IMR-90 (cell line): ENCODE data around the gene PPP1R10. TPM values are rescaled to one million over a fixed set of nuclear protein-coding genes. Genes with fewer than 3 reads are reported as not detected.
A peak's percentile ranks its signal among the peaks of the same experiment; 100 is the strongest.

ENCODE experiments used
- ATAC-seq: fragments of 200-7000 bp; cut with Tn5 transposase; 2 replicates; pipeline ENCODE4 v1.9.1; 2020; ENCODE audit warnings: low read depth, mild to moderate bottlenecking, moderate library complexity
- BruUV-seq: library from RNA; stranded (reverse); fragments of 400-500 nt; replicated peaks from 2 replicates; lab custom pipeline; 2021; lab: Mats Ljungman, UMichigan
- CTCF ChIA-PET: fragments of 300-600 bp; formaldehyde crosslinking; extraction: SDS; loops from one replicate; lab custom pipeline; 2021; ENCODE audit warnings: antibody characterized with exemption; lab: Yijun Ruan, JAX
- POLR2A ChIA-PET: fragments of 300-600 bp; sonication (Branson Sonifier 250); formaldehyde crosslinking; loops from one replicate; lab custom pipeline; 2022; ENCODE audit warnings: antibody characterized with exemption; ENCODE audit not compliant: unreplicated experiment; lab: Charles Lee
- DNase-seq: peaks from one replicate; pipeline ENCODE4 v3.0.0; 2013
- H2AFZ ChIP-seq: replicated peaks from 2 replicates; pipeline ENCODE3; 2013; ENCODE audit warnings: low read length, mild to moderate bottlenecking; ENCODE audit not compliant: poor library complexity
- H2AK5ac ChIP-seq: 2 replicates; pipeline ENCODE4 v1.6.1; 2013; ENCODE audit warnings: low read depth, low read length, inconsistent platforms
- H2AK9ac ChIP-seq: replicated peaks from 2 replicates; pipeline ENCODE3; 2013; ENCODE audit warnings: mild to moderate bottlenecking, low read depth, low read length, moderate library complexity; ENCODE audit not compliant: poor library complexity
- H2BK120ac ChIP-seq: 2 replicates; pipeline ENCODE4 v1.6.1; 2013; ENCODE audit warnings: low read depth, low read length, inconsistent platforms
- H2BK15ac ChIP-seq: 3 replicates; pipeline ENCODE4 v1.6.1; 2013; ENCODE audit warnings: low read depth, low read length, inconsistent platforms
- H2BK20ac ChIP-seq: 2 replicates; pipeline ENCODE4 v1.6.1; 2013; ENCODE audit warnings: low read depth, mild to moderate bottlenecking, inconsistent platforms, low read length, moderate library complexity
- H2BK5ac ChIP-seq: 2 replicates; pipeline ENCODE4 v1.6.1; 2013; ENCODE audit warnings: mild to moderate bottlenecking, low read depth, low read length, inconsistent platforms; ENCODE audit not compliant: poor library complexity, severe bottlenecking
- H3K14ac ChIP-seq: replicated peaks from 2 replicates; pipeline ENCODE4 v1.6.1; 2013; ENCODE audit warnings: low read depth, low read length, inconsistent platforms
- H3K18ac ChIP-seq: 2 replicates; pipeline ENCODE4 v1.6.1; 2013; ENCODE audit warnings: low read depth, low read length, control low read depth
- H3K23ac ChIP-seq: 2 replicates; pipeline ENCODE4 v1.6.1; 2013; ENCODE audit warnings: low read depth, low read length, inconsistent platforms
- H3K27ac ChIP-seq: 2 replicates; pipeline ENCODE4 v1.5.1; 2013; ENCODE audit warnings: mild to moderate bottlenecking, control low read depth, low read length; ENCODE audit not compliant: insufficient read depth
- H3K27me3 ChIP-seq: 2 replicates; pipeline ENCODE4 v1.6.1; 2013; ENCODE audit warnings: low read length; ENCODE audit not compliant: control insufficient read depth, insufficient read depth
- H3K36me3 ChIP-seq: 2 replicates; pipeline ENCODE4 v1.6.1; 2013; ENCODE audit warnings: low read length, mixed read lengths; ENCODE audit not compliant: control insufficient read depth, insufficient read depth
- H3K4ac ChIP-seq: 2 replicates; pipeline ENCODE4 v1.6.1; 2013; ENCODE audit warnings: low read depth, low read length, inconsistent platforms
- H3K4me1 ChIP-seq: 2 replicates; pipeline ENCODE4 v1.6.1; 2013; ENCODE audit warnings: low read length, mixed read lengths; ENCODE audit not compliant: control insufficient read depth, insufficient read depth
- H3K4me2 ChIP-seq: 2 replicates; pipeline ENCODE4 v1.6.1; 2013; ENCODE audit warnings: low read depth, mild to moderate bottlenecking, control low read depth, low read length, moderate library complexity
- H3K4me3 ChIP-seq: 2 replicates; pipeline ENCODE4 v1.5.1; 2013; ENCODE audit warnings: low read depth, mild to moderate bottlenecking, control low read depth, low read length, moderate library complexity; ENCODE audit not compliant: insufficient read depth
- H3K56ac ChIP-seq: 2 replicates; pipeline ENCODE4 v1.6.1; 2013; ENCODE audit warnings: low read length, inconsistent platforms; ENCODE audit not compliant: insufficient read depth; ENCODE audit errors: extremely low read depth
- H3K79me1 ChIP-seq, 2 experiments: 2 replicates each; pipeline ENCODE4 v1.6.1; 2013; ENCODE audit warnings: low read length in 2 of 2, inconsistent platforms in 1 of 2, low read depth in 1 of 2
- H3K9ac ChIP-seq: 2 replicates; pipeline ENCODE4 v1.6.1; 2013; ENCODE audit warnings: low read depth, low read length, control low read depth
- H3K9me1 ChIP-seq: 2 replicates; pipeline ENCODE4 v1.6.1; 2013; ENCODE audit warnings: low read length, inconsistent platforms; ENCODE audit not compliant: insufficient read depth
- H3K9me3 ChIP-seq: 2 replicates; pipeline ENCODE4 v1.6.1; 2013; ENCODE audit warnings: low read length; ENCODE audit not compliant: control insufficient read depth, insufficient read depth
- H4K20me1 ChIP-seq: 2 replicates; pipeline ENCODE4 v1.6.1; 2013; ENCODE audit warnings: low read length, inconsistent platforms; ENCODE audit not compliant: insufficient read depth
- H4K5ac ChIP-seq: 2 replicates; pipeline ENCODE4 v1.6.1; 2013; ENCODE audit warnings: mild to moderate bottlenecking, low read depth, low read length, control low read depth
- H4K8ac ChIP-seq, 2 experiments: 2 replicates each; pipeline ENCODE4 v1.6.1; 2013; ENCODE audit warnings: low read depth in 2 of 2, low read length in 2 of 2, control low read depth in 1 of 2, inconsistent platforms in 1 of 2
- H4K91ac ChIP-seq: 2 replicates; pipeline ENCODE4 v1.6.1; 2013; ENCODE audit warnings: low read depth, low read length, inconsistent platforms; ENCODE audit not compliant: insufficient read depth
- CEBPB ChIP-seq: IDR thresholded peaks from 2 replicates; pipeline ENCODE4 v1.6.1; 2012; ENCODE audit warnings: low read depth, low read length, improper control_type of control experiment
- MAFK ChIP-seq: IDR thresholded peaks from 2 replicates; pipeline ENCODE4 v1.6.1; 2012; ENCODE audit warnings: low read depth, low read length, improper control_type of control experiment
- NFE2L2 ChIP-seq: fragments of 150-350 bp; IDR thresholded peaks from 2 replicates; pipeline ENCODE4 v1.6.1; 2016; ENCODE audit warnings: low read depth, mild to moderate bottlenecking, low read length
- POLR2A ChIP-seq: IDR thresholded peaks from 2 replicates; pipeline ENCODE4 v1.6.1; 2012; ENCODE audit warnings: mild to moderate bottlenecking, low read depth, low read length
- RCOR1 ChIP-seq: IDR thresholded peaks from 2 replicates; pipeline ENCODE4 v1.6.1; 2012; ENCODE audit warnings: mild to moderate bottlenecking, low read length, improper control_type of control experiment; ENCODE audit not compliant: insufficient replicate concordance
- WGBS, 2 experiments: methylation state at CpG; one replicate each; pipeline versions ENCODE4 v1.1.5 to v1.1.7; 2013; ENCODE audit warnings: missing lambda C conversion rate in 2 of 2; ENCODE audit not compliant: insufficient read length in 1 of 2; ENCODE audit errors: extremely low coverage in 2 of 2; 5-methylcytosine and 5-hydroxymethylcytosine counted together
- dilution Hi-C: fragments of 300-500 bp; cut with HindIII; formaldehyde crosslinking; loops from one replicate; pipeline ENCODE4 v1.14.3; 2018; ENCODE audit warnings: low sequenced_read_pairs; ENCODE audit not compliant: unreplicated experiment
- in situ Hi-C: fragments of 300-500 bp; cut with MboI; formaldehyde crosslinking; loops from 3 replicates; pipeline ENCODE4 v1.14.3; 2019; ENCODE audit warnings: low sequenced_read_pairs, inconsistent platforms, mixed read lengths
- intact Hi-C: fragments of 100-400 bp; cut with micrococcal nuclease; formaldehyde crosslinking; loops from 2 replicates; pipeline ENCODE4 v1.10.0; 2022
- polyA plus RNA-seq, 3 experiments: library from polyadenylated mRNA; depleted of rRNA; stranded (reverse); fragments of >200 nt; gene quantifications; 2 replicates each; pipeline ENCODE4 v1.2.3, GENCODE V29; 2012; ENCODE audit warnings: low replicate concordance in 1 of 3
- total RNA-seq: library from RNA; depleted of rRNA; stranded (reverse); fragments of >200 nt; gene quantifications from 2 replicates; pipeline ENCODE4 v1.2.3, GENCODE V29; 2012
- TF ChIP-seq, protein P1 (sequence below): conservative IDR thresholded peaks from 2 replicates; pipeline ENCODE4 v1.5.1; 2012; ENCODE audit warnings: mild to moderate bottlenecking, low read depth, low read length, improper control_type of control experiment

The PPP1R10 gene
- total and polyA plus RNA-seq, 2 of the 4 experiments (the other 2 are of a cell fraction) = 18.8 to 21.2 TPM

DNA sequence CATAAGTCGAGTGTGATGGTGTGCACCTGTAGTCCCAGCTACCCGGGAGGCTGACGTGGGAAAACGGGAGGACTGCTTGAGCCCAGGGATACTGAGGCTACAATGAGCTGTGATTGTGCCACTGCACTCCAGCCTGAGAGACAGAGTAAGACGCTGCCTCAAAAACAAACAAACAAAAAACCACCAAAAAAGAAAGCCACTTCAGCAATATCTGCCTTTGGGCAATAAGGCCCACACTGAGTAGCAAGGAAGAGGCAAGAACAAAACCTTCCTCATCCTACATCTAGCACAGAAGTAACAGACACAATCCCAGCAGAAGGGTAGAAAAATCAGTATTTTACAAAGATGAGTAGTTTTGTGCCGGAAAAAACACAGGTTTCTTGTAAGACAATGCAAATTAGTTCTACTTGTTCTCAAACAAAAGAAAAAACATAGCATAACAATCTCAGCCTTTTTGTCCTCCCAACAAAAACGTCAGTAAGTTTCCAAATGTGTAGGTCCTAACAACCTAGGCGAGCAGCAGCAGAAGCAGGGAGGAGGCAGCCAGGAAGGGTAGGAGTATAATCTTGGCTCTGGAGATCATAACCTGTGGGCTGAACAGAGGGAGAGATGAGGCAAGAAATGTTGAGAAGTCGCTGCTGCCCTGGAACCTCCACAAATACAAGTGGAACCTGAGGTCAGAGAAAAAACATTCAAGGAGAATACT lies 5.7 kb downstream of the PPP1R10 start (continued):
- TF ChIP-seq CEBPB = no peak

DNA sequence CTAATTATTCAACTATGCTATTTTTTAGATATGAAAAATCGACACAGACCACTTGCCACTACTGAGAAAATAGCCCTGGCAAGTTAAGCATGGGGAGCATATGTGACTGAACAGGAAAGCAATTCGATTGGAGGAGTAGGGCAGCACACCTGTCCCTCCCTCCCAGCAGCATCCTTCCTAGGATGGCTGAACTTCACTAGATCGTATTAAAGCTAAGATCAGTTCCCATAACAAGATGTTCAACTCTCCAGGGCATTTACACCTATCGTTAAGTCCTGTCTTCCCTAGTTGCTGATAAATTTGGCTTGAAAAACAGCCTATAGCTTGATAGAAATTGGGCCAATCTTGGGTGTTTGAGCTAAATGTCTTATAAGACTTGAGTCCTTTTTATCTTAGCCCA lies 7.0 kb downstream of the PPP1R10 start:
- H3K27me3 ChIP-seq = no peaks in the 10 kb centered on the region
- no peak overlapping the region for H2BK20ac ChIP-seq
- no peak overlapping the region for H3K27ac ChIP-seq
- H2BK120ac ChIP-seq = no peak overlapping the region
- no peak overlapping the region for H3K9ac ChIP-seq
- no peak overlapping the region for H3K4me3 ChIP-seq
- no peak overlapping the region for H3K18ac ChIP-seq
- H2AK9ac ChIP-seq = no peak overlapping the region
- no peak overlapping the region for H3K4me2 ChIP-seq
- BruUV-seq = no TSS peak
- no peaks in the 10 kb centered on the region for H3K9me3 ChIP-seq
- no peak overlapping the region for H3K23ac ChIP-seq
- intact Hi-C loops = no loop called here
- no peak overlapping the region for H2AFZ ChIP-seq
- H2BK15ac ChIP-seq = no peak overlapping the region
- H3K79me1 ChIP-seq = peaks cover 43 to 60% of the 10 kb centered on the region in 2 experiments
- in situ Hi-C loops = no loop called here
- peaks cover 10% of the 10 kb centered on the region; the same call in 1 of the 2 replicates for H3K9me1 ChIP-seq
- WGBS, 2 experiments = no CpG with 5 or more reads among the region's 4 CpGs
- H2AK5ac ChIP-seq = no peak overlapping the region
- POLR2A ChIA-PET = interaction anchor here (0.6 kb wide), 1 partner anchor 36 kb away, joined by 9 read pairs; no protein-coding TSS in a partner anchor
- H2BK5ac ChIP-seq = no peak overlapping the region
- H4K20me1 ChIP-seq = peaks cover 65% of the 10 kb centered on the region
- TF ChIP-seq NFE2L2 (no peak), RCOR1 (no peak), MAFK (no peak), CEBPB (no peak), POLR2A (no peak)
- TF ChIP-seq, protein P1, sequence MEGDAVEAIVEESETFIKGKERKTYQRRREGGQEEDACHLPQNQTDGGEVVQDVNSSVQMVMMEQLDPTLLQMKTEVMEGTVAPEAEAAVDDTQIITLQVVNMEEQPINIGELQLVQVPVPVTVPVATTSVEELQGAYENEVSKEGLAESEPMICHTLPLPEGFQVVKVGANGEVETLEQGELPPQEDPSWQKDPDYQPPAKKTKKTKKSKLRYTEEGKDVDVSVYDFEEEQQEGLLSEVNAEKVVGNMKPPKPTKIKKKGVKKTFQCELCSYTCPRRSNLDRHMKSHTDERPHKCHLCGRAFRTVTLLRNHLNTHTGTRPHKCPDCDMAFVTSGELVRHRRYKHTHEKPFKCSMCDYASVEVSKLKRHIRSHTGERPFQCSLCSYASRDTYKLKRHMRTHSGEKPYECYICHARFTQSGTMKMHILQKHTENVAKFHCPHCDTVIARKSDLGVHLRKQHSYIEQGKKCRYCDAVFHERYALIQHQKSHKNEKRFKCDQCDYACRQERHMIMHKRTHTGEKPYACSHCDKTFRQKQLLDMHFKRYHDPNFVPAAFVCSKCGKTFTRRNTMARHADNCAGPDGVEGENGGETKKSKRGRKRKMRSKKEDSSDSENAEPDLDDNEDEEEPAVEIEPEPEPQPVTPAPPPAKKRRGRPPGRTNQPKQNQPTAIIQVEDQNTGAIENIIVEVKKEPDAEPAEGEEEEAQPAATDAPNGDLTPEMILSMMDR = no peak
- H3K4me1 ChIP-seq = peaks cover 6% of the 10 kb centered on the region
- H4K5ac ChIP-seq = no peak overlapping the region
- no peak overlapping the region for H3K4ac ChIP-seq
- dilution Hi-C loops = no loop called here
- CTCF ChIA-PET = interaction anchor here (1.0 to 1.2 kb wide), 2 partner anchors 9 to 13 kb away, joined by 3 to 5 read pairs; no protein-coding TSS in a partner anchor
- peaks cover 40% of the 10 kb centered on the region for H3K36me3 ChIP-seq
- DNase-seq (no peak), ATAC-seq (no peak)
- no peak overlapping the region for H4K91ac ChIP-seq
- 0 out of 4 replicates have a peak overlapping the region, but pooled peaks of 1 of the 2 experiments have one; percentile 23 for H4K8ac ChIP-seq
- H3K56ac ChIP-seq = no peak overlapping the region
- H3K14ac ChIP-seq = no peak overlapping the region
